SK-N-SH (cell line): Measurements from ENCODE around the gene CLIC5. TPM values are rescaled to one million over a fixed set of nuclear protein-coding genes. Genes with fewer than 3 reads are reported as not detected.

Experiments used
- CTCF ChIA-PET: fragments of 300-600, 350-600 bp; formaldehyde crosslinking; extraction: SDS; loops from one replicate; lab custom pipeline; 2021; lab: Yijun Ruan, JAX
- POLR2A ChIA-PET: fragments of 350-600 bp; sonication (Branson Sonifier 250); formaldehyde crosslinking; extraction: SDS; loops from one replicate; lab custom pipeline; 2020; ENCODE audit warnings: antibody characterized with exemption, inconsistent platforms; lab: Yijun Ruan, JAX
- DNase-seq: peaks from one replicate; pipeline ENCODE4 v3.0.0; 2012
- H2AFZ ChIP-seq: fragments of 200-600 bp; sonication (generic); 2 replicates; pipeline ENCODE4 v1.8.1; 2016; ENCODE audit warnings: antibody characterized with exemption, mild to moderate bottlenecking, low read depth
- H3F3A ChIP-seq: fragments of 200-600 bp; sonication (generic); replicated peaks from 2 replicates; pipeline ENCODE3; 2016; ENCODE audit warnings: antibody characterized with exemption, mild to moderate bottlenecking; ENCODE audit not compliant: insufficient read depth
- H3K27ac ChIP-seq, 2 experiments: fragments of 200-500 bp in 1 of 2; fragments of 200-600 bp in 1 of 2; sonication (Bioruptor generic) in 1 of 2; sonication (generic), shearing (Covaris generic) in 1 of 2; 2 replicates each; pipeline versions ENCODE4 v1.5.1 to v1.6.1; 2014 to 2016; ENCODE audit warnings: low read depth in 2 of 2, inconsistent platforms in 1 of 2, low read length in 1 of 2, mild to moderate bottlenecking in 1 of 2, mixed read lengths in 1 of 2
- H3K27me3 ChIP-seq: fragments of 200-600 bp; sonication (generic), shearing (Covaris generic); 2 replicates; pipeline ENCODE4 v1.6.1; 2016; ENCODE audit warnings: mixed run types; ENCODE audit not compliant: insufficient read depth
- H3K36me3 ChIP-seq, 2 experiments: fragments of 200-500 bp in 1 of 2; fragments of 200-600 bp in 1 of 2; sonication (Bioruptor generic) in 1 of 2; sonication (generic) in 1 of 2; replicated peaks in 1 of 2; 2 replicates each; pipeline versions ENCODE3 to v1.5.1; 2014 to 2016; ENCODE audit warnings: low read length in 1 of 2, mild to moderate bottlenecking in 1 of 2; ENCODE audit not compliant: insufficient read depth in 2 of 2, control insufficient read depth in 1 of 2
- H3K4me1 ChIP-seq, 2 experiments: fragments of 200-500 bp in 1 of 2; fragments of 200-600 bp in 1 of 2; sonication (Bioruptor generic) in 1 of 2; sonication (generic), shearing (Covaris generic) in 1 of 2; 2 replicates each; pipeline versions ENCODE4 v1.5.1 to v1.6.1; 2014 to 2016; ENCODE audit warnings: low read depth in 1 of 2, low read length in 1 of 2, mixed run types in 1 of 2; ENCODE audit not compliant: insufficient read depth in 2 of 2, control insufficient read depth in 1 of 2
- H3K4me2 ChIP-seq: fragments of 200-600 bp; sonication (generic), shearing (Covaris generic); 2 replicates; pipeline ENCODE4 v1.6.1; 2017; ENCODE audit warnings: mixed run types
- H3K4me3 ChIP-seq, 2 experiments: fragments of 200-500 bp in 1 of 2; fragments of 200-600 bp in 1 of 2; sonication (Bioruptor generic) in 1 of 2; sonication (generic), shearing (Covaris generic) in 1 of 2; 2 replicates each; pipeline versions ENCODE4 v1.5.1 to v1.8.1; 2014 to 2016; ENCODE audit warnings: low read depth in 2 of 2, inconsistent platforms in 1 of 2, low read length in 1 of 2, mild to moderate bottlenecking in 1 of 2, mixed read lengths in 1 of 2, moderate library complexity in 1 of 2
- H3K79me2 ChIP-seq: fragments of 200-600 bp; sonication (generic); 2 replicates; pipeline ENCODE4 v1.8.1; 2017; ENCODE audit warnings: mild to moderate bottlenecking; ENCODE audit not compliant: insufficient read depth
- H3K9ac ChIP-seq: fragments of 200-600 bp; sonication (generic); 2 replicates; pipeline ENCODE4 v1.6.1; 2017; ENCODE audit warnings: mixed run types
- H3K9me2 ChIP-seq: fragments of 200-600 bp; sonication (generic); 2 replicates; pipeline ENCODE4 v1.6.1; 2017; ENCODE audit warnings: mixed run types
- H3K9me3 ChIP-seq: fragments of 200-600 bp; sonication (generic); 2 replicates; pipeline ENCODE4 v1.6.1; 2017; ENCODE audit warnings: mixed run types, mild to moderate bottlenecking, moderate library complexity
- H4K20me1 ChIP-seq: fragments of 200-600 bp; sonication (generic); 2 replicates; pipeline ENCODE4 v1.6.1; 2017; ENCODE audit warnings: mild to moderate bottlenecking, mixed run types; ENCODE audit not compliant: insufficient read depth
- CHD2 ChIP-seq: fragments of 150-350 bp; IDR thresholded peaks from 2 replicates; pipeline ENCODE4 v1.6.1; 2018; ENCODE audit warnings: low read length; ENCODE audit not compliant: partially characterized antibody
- CTCF ChIP-seq: fragments of 200-600 bp; sonication (generic); IDR thresholded peaks from 2 replicates; pipeline ENCODE4 v1.6.1; 2017; ENCODE audit warnings: antibody characterized with exemption, mild to moderate bottlenecking, moderate library complexity
- EP300 ChIP-seq, 2 experiments: IDR thresholded peaks; 2 replicates each; pipeline versions ENCODE4 v1.4.0 to v1.6.1; 2012; ENCODE audit warnings: borderline replicate concordance in 1 of 2, low read depth in 1 of 2, low read length in 1 of 2
- FOSL2 ChIP-seq: IDR thresholded peaks from 2 replicates; pipeline ENCODE4 v1.4.0; 2012; ENCODE audit warnings: low read depth, mild to moderate bottlenecking, moderate library complexity, borderline replicate concordance
- FOXJ3 ChIP-seq: sonication (generic); formaldehyde crosslinking; IDR thresholded peaks from 2 replicates; pipeline ENCODE4 v1.5.1; 2020; ENCODE audit warnings: mild to moderate bottlenecking, missing genetic modification reagents
- GABPA ChIP-seq: IDR thresholded peaks from 2 replicates; pipeline ENCODE4 v1.4.0; 2012; ENCODE audit warnings: low read depth, mild to moderate bottlenecking
- GATA2 ChIP-seq: sonication (generic); formaldehyde crosslinking; IDR thresholded peaks from 2 replicates; pipeline ENCODE4 v1.5.0; 2020; ENCODE audit warnings: mild to moderate bottlenecking, missing genetic modification reagents
- JUND ChIP-seq: IDR thresholded peaks from 2 replicates; pipeline ENCODE4 v1.4.0; 2012
- MXI1 ChIP-seq: IDR thresholded peaks from 2 replicates; pipeline ENCODE4 v1.6.1; 2012; ENCODE audit warnings: mild to moderate bottlenecking, low read depth, low read length, improper control_type of control experiment
- NFIC ChIP-seq: IDR thresholded peaks from 2 replicates; pipeline ENCODE4 v1.4.0; 2012; ENCODE audit warnings: borderline replicate concordance
- NRF1 ChIP-seq: IDR thresholded peaks from 2 replicates; pipeline ENCODE4 v1.6.1; 2012; ENCODE audit warnings: low read depth, mild to moderate bottlenecking, low read length
- RAD21 ChIP-seq: IDR thresholded peaks from 2 replicates; pipeline ENCODE4 v1.6.1; 2012; ENCODE audit warnings: mild to moderate bottlenecking, low read length
- REST ChIP-seq: IDR thresholded peaks from 2 replicates; pipeline ENCODE4 v1.6.1; 2012; ENCODE audit warnings: mild to moderate bottlenecking, low read depth, low read length, moderate library complexity
- SIN3A ChIP-seq: IDR thresholded peaks from 2 replicates; pipeline ENCODE4 v1.6.1; 2012; ENCODE audit warnings: low read depth, mild to moderate bottlenecking, low read length, moderate library complexity, borderline replicate concordance
- SMC3 ChIP-seq: IDR thresholded peaks from 2 replicates; pipeline ENCODE4 v1.6.1; 2012; ENCODE audit warnings: low read depth, low read length, improper control_type of control experiment
- TAF1 ChIP-seq: IDR thresholded peaks from 2 replicates; pipeline ENCODE4 v1.6.1; 2012; ENCODE audit warnings: low read depth, mild to moderate bottlenecking, low read length, moderate library complexity, borderline replicate concordance
- USF2 ChIP-seq: fragments of 150-350 bp; IDR thresholded peaks from 2 replicates; pipeline ENCODE4 v1.6.1; 2017; ENCODE audit warnings: antibody characterized with exemption, low read length, low read depth, borderline replicate concordance
- YY1 ChIP-seq: IDR thresholded peaks from 2 replicates; pipeline ENCODE4 v1.4.0; 2012; ENCODE audit warnings: low read depth, mild to moderate bottlenecking
- WGBS: methylation state at CpG from one replicate; pipeline ENCODE4 v1.1.6; 2017; ENCODE audit warnings: low lambda C conversion rate; 5-methylcytosine and 5-hydroxymethylcytosine counted together
- polyA plus RNA-seq, 3 experiments: library from polyadenylated mRNA; depleted of rRNA; stranded (reverse); fragments of >200 nt; gene quantifications; 2 replicates each; pipeline ENCODE4 v1.2.3, GENCODE V29; 2012

Gene CLIC5
- polyA plus RNA-seq, 1 of the 3 experiments (the other 2 are of a cell fraction): 0.03 TPM

GRCh38 chr6:46014046-46014445, 1.6 kb downstream of the CLIC5 start:
- ChIA-PET CTCF (interaction anchor here (0.8 kb wide), 1 partner anchor 15 kb away, joined by 3 read pairs; no protein-coding TSS in a partner anchor), POLR2A (no interaction called here)
- no peaks in the 10 kb centered on the region for H3K79me2 ChIP-seq
- no peak overlapping the region for H2AFZ ChIP-seq
- H3K36me3 ChIP-seq: no peaks in the 10 kb centered on the region
- H4K20me1 ChIP-seq: no peaks in the 10 kb centered on the region
- no peak overlapping the region for H3K9ac ChIP-seq
- no peak for DNase-seq
- H3K9me3 ChIP-seq: no peaks in the 10 kb centered on the region
- H3K9me2 ChIP-seq: no peaks in the 10 kb centered on the region
- H3F3A ChIP-seq: no peaks in the 10 kb centered on the region
- 21% methylated on average over 2 of the region's 2 CpGs for WGBS
- H3K27ac ChIP-seq: no peak overlapping the region
- no peak overlapping the region for H3K4me2 ChIP-seq
- no peaks in the 10 kb centered on the region for H3K4me1 ChIP-seq
- peaks cover 58% of the 10 kb centered on the region for H3K27me3 ChIP-seq
- H3K4me3 ChIP-seq: 0 out of 4 replicates have a peak overlapping the region, but pooled peaks of 1 of the 2 experiments have one; percentile 20
- no peak for TF ChIP-seq MXI1
- TF ChIP-seq FOSL2: no peak
- TF ChIP-seq NRF1: no peak
- no peak for TF ChIP-seq RAD21
- no peak for TF ChIP-seq NFIC
- no peak for TF ChIP-seq USF2
- TF ChIP-seq GABPA: no peak
- no peak for TF ChIP-seq JUND
- TF ChIP-seq REST: no peak
- TF ChIP-seq YY1: no peak
- no peak for TF ChIP-seq FOXJ3 (CRISPR knock-in tag)
- TF ChIP-seq, all 33 proteins: peak for 0

DNA sequence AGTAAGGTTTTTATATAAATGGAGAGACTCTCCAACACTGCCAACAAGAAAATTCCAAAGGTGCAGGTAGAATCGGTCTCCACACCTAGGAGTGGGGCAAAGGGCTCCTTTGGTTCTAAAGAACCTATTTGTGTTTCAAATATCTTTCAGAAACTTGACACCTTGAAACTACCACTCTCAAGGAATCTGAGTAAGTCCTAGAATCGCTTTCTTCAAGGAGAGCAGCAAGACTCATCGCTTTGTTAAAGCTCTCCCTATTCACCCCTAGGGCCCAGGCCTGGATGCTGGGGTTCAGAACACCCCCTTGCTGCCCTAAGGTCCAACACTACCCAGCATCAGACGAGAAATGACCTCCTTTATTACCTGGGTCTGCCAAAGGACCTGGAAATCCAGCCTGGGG, 2.0 kb downstream of the CLIC5 start:
- Histone ChIP-seq H3K27ac (no peak overlapping the region), H3K4me3 (no peak overlapping the region), H3K4me2 (no peak overlapping the region), H3K9ac (no peak overlapping the region), H3K4me1 (no peaks in the 10 kb centered on the region), H3K9me3 (no peaks in the 10 kb centered on the region), H3K36me3 (no peaks in the 10 kb centered on the region), H3K27me3 (peaks cover 58% of the 10 kb centered on the region), H3K9me2 (no peaks in the 10 kb centered on the region), H2AFZ (no peak overlapping the region), H3K79me2 (no peaks in the 10 kb centered on the region), H4K20me1 (no peaks in the 10 kb centered on the region), H3F3A (no peaks in the 10 kb centered on the region)
- ChIA-PET POLR2A (no interaction called here), CTCF (interaction anchor here (0.8 to 1.4 kb wide), 2 partner anchors 15 to 83 kb away, joined by 3 to 6 read pairs; no protein-coding TSS in a partner anchor)
- WGBS: 2% methylated on average over 4 of the region's 4 CpGs
- no peak for DNase-seq
- TF ChIP-seq CHD2 (no peak), SMC3 (no peak), SIN3A (no peak), CTCF (no peak), EP300 (IDR thresholded peaks at IDR 0.05; ENCODE audit: borderline replicate concordance in 1 of 2, low read depth in 1 of 2, low read length in 1 of 2) (no peak), TAF1 (no peak), REST (no peak), GATA2 (CRISPR knock-in tag) (no peak)
